ENCODE results near the gene C11orf68.

Gene C11orf68

DNA sequence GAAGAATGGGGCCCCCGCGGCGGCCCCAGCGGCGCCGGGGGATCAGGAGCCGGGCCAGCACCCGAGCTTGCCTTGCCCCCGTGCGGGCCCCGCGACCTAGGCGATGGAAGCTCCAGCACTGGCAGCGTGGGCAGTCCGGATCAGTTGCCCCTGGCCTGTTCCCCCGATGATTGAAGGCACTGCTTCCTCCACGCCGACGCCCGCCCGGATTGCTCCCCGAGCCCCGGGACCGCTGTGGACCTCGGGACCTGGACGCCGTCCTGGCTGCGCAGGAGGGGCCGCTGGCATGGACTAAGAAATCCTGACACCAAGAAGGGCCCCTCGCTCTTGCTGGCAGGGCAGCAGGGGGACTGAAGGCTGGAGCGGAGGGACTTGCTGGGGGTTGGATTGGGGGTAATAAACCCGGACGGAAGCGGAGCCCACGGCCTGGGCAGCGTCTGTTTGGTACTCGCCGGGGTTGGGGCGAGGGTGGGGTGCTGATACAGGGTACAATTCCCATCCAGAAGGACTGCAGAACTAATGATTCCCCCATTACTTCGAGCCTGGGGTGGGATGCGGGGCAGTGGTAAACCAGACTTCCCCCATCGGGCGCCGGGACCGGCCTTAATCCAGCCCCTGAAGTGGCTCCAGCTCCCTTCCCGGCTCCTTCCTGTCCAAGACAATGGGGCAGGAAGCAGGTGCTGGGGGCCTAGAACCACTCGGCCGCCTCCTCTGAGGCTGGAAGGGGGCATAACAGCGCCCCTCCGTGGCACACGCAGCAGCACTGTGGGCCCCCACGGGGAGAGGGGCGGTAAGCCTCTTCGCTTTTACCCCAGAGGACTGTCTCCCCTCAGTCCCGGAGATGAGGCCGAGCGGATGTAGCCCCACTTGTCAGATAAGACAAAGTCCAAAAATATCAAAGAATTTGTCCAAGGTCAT is 27.4 kb downstream of the C11orf68 start:
- DNase-seq (ENCODE audit: low read depth in 1 of 2, low spot score in 1 of 2), result peak in 1 of 2 donors; percentile 55

DNA sequence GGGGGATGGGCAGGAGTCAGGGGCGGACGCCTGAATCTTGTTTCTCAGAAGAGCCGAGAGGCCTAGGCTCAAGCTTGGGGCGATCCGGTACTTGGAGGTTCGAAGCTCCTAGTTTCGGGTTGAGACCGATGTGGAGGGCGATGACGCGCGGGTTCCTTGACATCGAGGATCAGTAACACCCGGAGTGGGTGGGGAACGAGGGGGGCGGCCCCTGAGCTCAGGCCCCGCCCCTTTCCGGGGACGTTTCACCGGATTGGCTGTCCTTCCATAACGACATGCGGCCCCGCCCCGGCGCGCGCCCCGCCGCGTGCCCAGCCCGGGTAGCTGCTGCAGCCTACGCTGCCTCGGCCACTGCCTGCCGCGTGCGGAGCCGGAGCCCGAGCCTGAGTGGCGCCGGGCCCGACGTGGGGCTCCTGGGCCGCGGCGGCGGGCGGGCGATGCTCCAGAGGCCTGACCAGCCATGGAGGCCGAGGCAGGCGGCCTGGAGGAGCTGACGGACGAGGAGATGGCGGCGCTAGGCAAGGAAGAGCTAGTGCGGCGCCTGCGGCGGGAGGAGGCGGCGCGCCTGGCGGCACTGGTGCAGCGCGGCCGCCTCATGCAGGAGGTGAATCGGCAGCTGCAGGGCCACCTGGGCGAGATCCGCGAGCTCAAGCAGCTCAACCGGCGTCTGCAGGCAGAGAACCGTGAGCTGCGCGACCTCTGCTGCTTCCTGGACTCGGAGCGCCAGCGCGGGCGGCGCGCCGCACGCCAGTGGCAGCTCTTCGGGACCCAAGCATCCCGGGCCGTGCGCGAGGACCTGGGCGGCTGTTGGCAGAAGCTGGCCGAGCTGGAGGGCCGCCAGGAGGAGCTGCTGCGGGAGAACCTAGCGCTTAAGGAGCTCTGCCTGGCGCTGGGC is 28.3 kb downstream of the C11orf68 start, which contains the start of gene CCDC85B:
Gene CCDC85B (plus strand): TSS at position 350 of the 895 bp plus-strand sequence. CDS start 111 bp downstream, at position 461.
- DNase-seq (ENCODE audit: low read depth in 1 of 2, low spot score in 1 of 2), result peak; percentile 98 to 99

- peak; percentile 91 to 93 for DNase-seq (ENCODE audit: low read depth in 1 of 2, low spot score in 1 of 2)
Measured at GRCh38 chr11:65888163-65888814, 30.6 kb downstream of the C11orf68 start, which contains the start of gene FIBP. FIBP (minus strand) TSS chr11:65888471; CDS start chr11:65888418, 53 bp downstream.

DNA sequence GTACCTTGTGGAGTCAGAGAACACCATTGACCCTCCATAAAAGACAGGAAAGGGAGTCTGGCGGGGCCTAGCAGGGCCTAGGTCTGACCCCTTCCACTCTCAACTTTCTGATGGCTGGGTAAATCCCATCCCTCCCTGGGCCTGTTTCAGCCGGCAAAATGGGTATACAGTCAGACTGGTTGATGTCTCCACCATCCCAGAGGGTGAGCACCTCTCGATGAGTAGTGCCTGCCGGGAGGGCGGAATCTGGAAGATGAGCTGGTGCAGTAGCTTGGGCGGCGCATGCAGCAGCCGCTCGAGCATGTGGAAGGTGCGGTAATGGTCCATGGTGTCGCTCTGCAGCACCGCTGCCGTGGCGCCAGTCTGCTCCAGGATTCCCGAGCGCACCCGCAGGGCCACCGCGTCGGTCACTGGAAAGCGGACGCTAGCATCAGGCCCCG is 31.1 kb downstream of the C11orf68 start:
- DNase-seq (ENCODE audit: low read depth in 1 of 2, low spot score in 1 of 2), result no peak

DNA sequence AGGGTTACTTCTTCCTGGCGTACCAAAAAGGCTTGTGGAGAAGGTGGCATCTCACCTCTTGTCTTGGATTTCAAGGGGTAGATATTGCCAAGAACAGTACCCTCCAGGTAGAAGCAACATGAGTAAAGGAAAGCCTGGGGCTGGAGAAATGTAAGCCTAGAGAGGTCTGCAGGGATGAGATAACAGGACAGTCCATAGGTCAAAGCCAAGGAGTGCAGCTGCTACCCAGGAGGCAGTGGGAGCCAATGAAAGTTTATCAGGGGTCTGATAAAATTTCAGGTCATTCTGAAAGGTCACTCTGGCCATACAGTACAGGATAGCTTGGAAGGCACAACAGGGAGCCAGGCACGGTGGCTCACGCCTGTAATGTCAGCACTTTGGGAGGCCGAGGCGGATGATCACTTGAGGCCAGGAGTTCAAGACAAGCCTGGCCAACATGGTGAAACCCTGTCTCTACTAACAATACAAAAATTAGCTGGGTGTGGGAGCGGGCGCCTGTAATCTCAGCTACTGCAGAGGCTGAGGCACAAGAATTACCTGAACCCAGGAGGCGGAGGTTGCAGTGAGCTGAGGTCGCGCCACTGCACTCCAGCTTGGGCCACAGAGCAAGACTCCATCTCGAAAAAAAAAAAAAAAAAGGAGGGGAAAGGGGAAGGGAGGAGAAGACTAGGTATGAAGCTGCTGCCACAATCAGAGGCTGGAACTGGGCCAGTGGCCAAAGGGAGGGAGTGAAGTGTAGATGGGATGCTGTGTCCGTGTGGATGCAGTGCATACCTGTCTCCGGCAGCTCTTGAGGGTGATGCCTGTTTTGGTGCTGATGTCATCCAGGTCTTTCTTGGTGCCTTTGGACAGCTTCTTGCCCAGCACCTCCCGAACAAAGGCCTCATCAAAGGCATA is 31.8 kb downstream of the C11orf68 start:
- no peak for DNase-seq (ENCODE audit: low read depth in 1 of 2, low spot score in 1 of 2)

GRCh38 chr11:65885808-65886536 is 32.9 kb downstream of the C11orf68 start:
- no peak for DNase-seq (ENCODE audit: low read depth in 1 of 2, low spot score in 1 of 2)

GRCh38 chr11:65885231-65885630 is 33.6 kb downstream of the C11orf68 start:
- DNase-seq (ENCODE audit: low read depth in 1 of 2, low spot score in 1 of 2), result no peak

- DNase-seq (ENCODE audit: low read depth in 1 of 2, low spot score in 1 of 2), result peak; percentile 66 to 72
Measured at GRCh38 chr11:65884716-65885092, 34.2 kb downstream of the C11orf68 start.

DNA sequence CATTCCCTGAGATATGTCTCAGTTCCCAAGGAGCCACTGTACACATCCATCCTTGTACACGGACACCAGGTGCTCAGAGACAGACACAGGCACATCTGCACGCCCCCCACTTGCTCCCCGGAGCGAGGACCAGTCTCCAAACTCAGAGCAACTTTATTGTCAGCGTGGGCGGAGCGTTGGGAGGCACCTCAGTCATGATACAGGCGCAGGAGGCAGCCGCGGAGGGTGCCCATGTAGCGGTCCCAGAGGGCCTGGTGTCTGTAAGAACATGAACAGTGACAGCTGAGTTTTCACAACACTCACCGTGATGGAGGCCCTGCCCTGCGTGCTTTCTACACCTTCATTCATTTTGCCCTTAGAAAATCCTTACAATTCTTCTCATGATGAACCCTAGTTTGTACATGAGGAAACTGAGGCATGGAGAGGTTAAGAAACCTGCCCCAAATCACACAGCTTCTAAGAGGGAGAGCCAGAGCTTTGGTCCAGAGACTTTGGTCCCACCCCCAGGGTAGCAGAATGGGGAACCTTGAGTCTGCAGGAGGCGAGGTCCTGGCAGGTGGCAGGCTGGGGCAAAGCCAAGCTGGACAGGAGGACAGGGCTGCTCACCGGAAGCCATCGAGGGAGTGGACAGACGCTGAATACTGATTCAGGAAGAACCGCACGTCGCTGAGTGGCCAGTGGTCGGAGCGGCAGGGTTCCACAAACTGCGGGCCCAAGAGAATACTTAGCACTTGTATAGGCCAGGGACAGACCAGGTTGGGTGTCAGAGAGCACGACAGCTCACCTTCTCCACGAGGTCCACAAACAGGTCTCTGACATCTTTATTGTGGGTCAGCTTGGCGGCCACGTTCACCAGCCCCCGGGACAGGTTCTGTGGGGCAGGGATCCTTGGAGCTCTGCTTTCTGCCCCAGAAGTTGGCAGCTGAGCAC is 34.8 kb downstream of the C11orf68 start:
- no peak for DNase-seq (ENCODE audit: low read depth in 1 of 2, low spot score in 1 of 2)

DNA sequence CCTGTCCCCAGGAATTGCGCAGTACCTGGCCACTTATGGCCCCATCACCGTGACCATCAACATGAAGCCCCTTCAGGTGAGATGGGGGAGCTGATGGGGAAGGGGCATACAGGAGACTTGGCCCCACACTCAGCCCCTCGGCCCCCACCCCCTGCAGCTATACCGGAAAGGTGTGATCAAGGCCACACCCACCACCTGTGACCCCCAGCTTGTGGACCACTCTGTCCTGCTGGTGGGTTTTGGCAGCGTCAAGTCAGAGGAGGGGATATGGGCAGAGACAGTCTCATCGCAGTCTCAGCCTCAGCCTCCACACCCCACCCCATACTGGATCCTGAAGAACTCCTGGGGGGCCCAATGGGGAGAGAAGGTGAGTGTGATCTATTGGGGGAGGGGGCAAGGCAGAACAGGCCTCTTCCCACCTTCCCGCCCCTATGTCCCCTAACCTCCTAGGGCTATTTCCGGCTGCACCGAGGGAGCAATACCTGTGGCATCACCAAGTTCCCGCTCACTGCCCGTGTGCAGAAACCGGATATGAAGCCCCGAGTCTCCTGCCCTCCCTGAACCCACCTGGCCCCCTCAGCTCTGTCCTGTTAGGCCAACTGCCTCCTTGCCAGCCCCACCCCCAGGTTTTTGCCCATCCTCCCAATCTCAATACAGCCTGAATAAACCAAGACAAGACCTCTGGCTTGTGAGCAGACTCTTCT is 35.7 kb downstream of the C11orf68 start:
- DNase-seq (ENCODE audit: low read depth in 1 of 2, low spot score in 1 of 2), result no peak

- DNase-seq (ENCODE audit: low read depth in 1 of 2, low spot score in 1 of 2), result no peak
Measured at GRCh38 chr11:65882120-65883057, 36.5 kb downstream of the C11orf68 start.

DNA sequence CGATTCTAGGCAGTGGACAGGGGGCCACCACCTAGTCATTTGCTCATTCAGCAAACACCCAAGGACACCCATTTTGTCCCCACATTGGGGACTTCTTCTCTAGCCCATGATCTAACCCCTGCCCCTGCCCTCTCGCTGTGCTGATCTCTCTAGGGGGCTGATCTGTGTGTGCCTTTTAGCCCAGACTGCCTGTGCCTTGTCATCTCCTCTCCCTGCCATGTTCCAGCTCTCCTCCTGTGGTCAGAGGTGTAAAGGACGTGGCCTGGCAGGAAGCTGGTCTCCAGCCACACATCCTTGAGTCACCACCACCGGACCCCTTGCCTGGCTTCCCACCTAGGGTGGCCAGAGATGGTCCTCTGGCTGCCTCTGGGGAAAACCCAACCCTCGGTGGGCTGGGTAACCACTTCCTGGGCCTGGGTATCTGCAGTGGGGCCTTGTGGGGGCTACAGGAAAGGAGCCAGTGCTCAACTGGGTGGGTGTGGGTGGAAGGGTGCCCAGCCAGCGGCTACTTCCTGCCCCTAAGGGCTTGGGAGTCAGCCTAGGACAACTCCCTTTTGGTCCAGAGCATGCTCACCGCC is 37.9 kb downstream of the C11orf68 start:
- no peak for DNase-seq (ENCODE audit: low read depth in 1 of 2, low spot score in 1 of 2)

GRCh38 chr11:65880027-65880426 is 38.8 kb downstream of the C11orf68 start:
- no peak for DNase-seq (ENCODE audit: low read depth in 1 of 2, low spot score in 1 of 2)

DNA sequence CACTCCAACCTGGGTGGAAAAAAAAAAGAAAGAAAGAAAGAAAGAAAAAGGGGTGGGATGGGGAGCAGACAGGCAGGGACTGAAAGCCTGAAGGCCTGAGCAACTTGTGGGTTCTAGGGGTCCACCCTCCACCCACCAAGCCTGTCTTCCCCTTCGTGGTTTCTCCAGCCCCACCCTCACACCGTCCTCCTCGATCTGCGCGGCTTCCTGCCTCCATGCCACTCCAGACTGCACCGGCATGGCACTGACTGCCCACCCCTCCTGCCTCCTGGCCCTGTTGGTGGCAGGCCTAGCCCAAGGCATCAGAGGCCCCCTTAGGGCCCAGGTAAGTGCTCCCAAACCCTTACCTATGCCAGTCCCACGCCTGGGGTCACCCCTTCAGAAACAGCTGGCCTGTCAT is 39.2 kb downstream of the C11orf68 start, which contains the start of gene CTSW:
Gene CTSW (plus strand): TSS at position 221 of the 400 bp plus-strand sequence. CDS start 18 bp downstream, at position 239.
- DNase-seq (ENCODE audit: low read depth in 1 of 2, low spot score in 1 of 2), result no peak

GRCh38 chr11:65873318-65874156 is 45.3 kb downstream of the C11orf68 start:
- DNase-seq (ENCODE audit: low read depth in 1 of 2, low spot score in 1 of 2), result peak; percentile 96 to 97
